GM19372 (cell line): ENCODE data around the gene TOMM6.

ENCODE experiments used
- ATAC-seq: cut with Tn5 transposase; IDR thresholded peaks from one replicate; pipeline ENCODE4 v1.9.1; 2021; ENCODE audit warnings: mild to moderate bottlenecking, low read depth, moderate library complexity; ENCODE audit not compliant: unreplicated experiment

TOMM6 gene

DNA sequence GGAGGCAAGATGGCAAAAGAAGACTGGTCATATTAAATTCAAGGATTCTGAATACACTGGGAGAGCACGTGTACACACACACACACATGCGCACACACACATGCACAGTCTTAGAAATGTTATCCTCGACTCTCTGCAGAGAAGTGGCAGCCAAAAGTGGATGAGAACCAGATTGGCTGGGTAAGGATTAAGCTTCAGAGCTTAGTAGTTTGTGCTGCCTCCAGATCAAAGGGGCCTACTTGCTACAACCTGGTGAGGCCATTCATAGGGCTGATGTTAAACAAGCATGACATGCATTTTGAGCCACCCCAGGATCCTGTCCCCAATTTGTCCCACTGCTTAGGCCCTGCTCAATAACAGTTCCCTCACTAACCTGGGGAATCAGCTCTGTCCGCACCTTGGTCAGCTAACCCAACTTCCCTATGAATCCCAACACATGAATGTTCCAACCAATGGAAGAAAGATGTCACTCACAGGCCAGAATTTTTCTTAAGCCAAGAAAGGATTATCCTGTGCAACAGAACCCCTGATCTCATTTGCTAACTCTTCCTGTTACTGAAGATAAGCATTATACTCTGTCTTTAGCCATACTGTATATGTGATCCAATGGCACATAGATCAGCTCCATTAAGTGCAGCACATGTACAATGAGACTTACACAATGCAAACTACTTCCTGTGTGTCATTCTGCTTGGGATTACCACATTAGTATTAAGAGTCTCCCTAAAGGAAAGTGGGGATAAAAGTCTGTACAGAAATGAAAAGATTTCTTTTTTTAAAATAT, 31.0 kb downstream of the TOMM6 start:
- ATAC-seq = no peak

DNA sequence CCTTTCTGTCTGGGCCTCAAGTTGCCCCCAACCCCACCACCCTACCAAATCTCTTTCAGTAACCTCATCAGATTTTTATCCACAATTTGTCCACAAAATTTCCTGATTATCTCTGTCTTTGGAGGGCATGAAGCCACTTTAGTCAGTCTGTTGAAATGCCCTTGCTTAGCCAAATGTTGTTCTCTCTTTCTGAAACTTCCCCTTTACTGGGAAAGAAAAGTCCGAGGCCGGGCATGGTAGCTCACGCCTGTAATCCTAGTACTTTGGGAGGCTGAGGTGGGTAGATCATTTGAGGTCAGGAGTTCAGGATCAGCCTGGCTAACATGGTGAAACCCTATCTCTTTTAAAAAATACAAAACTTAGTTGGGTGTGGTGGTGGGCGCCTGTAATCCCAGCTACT, 33.8 kb downstream of the TOMM6 start:
- ATAC-seq = no peak

DNA sequence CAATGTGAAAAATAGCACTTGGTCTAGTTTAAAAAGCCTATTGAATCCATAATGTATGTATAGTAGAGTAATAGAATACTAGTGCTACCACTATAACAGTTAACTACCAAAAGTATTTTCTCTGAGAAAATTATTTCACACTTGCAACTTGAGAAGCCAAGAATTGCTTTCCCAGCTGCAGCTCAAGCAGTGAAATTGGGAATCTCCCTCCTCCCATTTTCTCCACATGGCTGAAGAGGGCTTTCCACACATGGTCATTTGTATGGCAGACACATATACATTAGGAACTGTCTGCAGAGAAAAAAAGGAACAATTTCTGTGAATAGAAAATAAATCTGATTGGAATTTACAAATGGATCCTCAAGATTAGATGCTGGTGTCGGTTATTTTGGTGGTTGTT, 34.5 kb downstream of the TOMM6 start:
- no peak for ATAC-seq

DNA sequence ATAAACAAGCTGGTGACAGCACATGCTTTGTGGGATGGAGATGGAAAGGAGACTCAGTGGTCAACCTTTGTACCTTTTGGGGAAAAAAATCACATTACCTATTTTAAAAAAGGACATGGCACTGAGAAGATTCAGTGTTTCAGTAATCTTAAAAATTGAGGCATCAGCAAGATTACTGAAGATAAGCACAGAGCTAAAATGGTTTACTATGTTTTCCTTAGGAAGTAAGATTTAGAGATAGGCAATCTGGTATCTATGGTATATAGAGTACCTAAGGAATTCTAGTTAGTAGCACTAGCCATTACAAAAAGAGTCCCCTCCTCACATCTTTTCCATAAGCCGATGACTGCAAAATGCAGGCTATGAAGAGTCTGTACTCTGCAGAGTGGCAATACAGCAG, 35.7 kb downstream of the TOMM6 start:
- ATAC-seq = no peak

DNA sequence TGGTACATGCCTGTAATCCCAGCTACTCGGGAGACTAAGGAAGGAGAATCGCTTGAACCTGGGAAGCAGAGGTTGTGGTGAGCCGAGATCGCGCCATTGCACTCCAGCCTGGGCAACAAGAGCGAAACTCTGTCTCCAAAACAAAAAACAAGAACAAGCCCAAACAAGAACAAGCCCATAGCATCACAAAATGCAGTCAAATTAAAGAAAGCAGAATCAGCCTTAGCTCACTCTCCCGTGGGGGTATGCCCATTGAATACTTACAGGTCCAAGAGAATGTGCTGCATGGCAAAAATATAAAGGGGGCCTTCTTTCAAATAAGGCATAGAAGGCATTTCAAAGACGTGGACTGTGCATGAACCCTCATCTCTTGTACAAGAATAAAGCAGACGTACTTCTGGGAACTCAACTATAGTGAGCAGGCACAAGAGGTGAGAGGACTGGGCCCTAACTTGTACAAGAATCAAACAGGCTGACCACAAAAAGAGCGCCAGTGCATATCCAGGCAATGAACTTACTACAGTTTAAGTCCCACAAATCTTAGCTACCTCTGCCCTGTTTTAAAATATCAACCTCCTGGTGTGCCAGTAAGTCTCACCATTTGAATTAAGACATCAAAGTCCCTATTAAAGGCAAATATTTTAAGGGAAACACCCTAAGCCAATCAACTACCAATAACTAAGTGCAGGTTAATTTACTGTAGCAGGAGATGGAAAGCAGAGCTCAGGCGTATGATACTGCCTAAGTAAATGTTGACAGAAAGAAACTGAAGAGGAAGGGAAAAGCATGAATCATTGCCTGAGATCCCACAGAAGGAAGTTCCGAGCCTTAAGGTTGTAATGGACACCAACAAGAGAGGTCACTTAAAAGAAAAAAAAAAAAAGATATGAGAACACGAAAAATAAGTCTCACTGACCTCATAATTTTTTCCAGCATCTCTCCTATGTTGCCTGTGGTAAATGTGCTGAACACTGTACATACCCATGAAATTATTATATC, 37.4 kb downstream of the TOMM6 start:
- no peak for ATAC-seq

DNA sequence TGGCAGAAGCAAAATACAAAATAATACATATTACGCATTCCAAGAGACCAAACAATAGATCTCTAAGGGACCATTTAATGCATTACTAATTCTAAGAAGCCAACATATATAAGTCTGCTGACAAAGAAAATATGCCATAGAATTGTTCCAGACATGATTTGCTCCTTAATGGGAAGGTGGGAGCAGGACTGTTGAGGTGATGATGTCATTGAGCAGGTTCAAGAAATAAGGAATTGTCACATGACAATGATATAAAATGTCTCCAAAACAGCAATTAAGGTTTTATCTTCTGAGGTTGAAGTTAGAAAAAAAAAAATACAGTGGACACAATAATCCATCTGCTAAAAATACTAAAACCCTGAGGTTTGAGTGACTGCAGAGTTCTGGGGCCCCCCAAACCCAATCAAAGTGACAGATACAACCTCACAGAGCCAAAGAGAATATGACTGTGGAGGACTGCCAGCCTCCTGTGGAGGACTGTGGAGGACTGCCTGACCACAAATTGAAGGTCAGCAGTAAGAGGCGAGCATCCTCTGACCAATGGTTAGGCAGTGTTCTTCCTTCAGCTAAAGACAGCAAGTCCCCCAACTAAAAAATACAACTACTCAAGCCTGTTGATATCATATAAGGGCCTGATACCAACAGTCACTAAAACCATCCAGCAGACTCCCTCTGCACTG, 39.0 kb downstream of the TOMM6 start:
- no peak for ATAC-seq

DNA sequence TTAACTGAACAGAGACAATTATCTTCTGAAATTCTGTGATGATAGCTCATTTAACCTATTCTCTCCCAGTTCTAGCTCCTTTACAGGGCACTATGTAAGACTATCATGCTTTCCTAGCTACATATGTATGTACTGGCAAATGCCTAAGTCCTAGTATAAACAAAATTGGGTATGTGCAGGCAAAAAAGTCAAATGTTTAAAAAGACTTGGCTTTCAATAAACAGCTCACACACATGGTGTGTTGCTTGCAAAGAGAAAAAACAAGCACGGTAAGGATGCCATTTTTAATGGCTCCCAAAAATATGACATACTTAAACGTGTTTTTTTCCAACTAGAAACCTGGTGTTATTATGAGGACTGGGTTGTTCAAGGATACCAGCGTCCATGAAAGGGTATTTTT, 44.8 kb downstream of the TOMM6 start:
- no peak for ATAC-seq

DNA sequence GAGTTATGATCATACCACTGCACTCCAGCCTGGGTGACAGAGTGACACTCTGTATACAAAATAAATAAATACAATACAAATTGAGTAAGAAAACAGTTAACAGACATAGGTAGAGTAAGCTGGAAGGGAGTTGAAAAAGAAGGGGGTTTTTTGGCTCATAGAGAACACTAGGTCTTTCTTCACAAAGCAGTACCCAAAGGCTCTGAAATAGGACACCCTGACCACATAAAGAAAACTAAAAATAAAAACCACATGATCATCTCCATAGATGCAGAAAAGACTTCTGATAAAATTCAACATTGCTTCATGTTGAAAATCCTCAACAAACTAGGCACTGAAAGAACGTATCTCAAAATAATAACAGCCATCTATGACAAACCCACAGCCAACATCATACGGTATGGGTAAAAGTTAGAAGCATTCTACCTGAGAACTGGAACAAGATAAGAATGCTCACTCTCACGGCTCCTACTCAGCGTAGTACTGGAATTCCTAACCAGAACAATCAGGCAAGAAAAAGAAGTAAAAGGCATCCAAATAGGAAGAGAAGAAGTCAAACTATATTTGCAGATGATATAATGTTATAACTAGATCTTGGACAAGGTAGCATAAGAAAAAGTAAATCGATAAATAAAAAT, 48.6 kb downstream of the TOMM6 start:
- no peak for ATAC-seq

DNA sequence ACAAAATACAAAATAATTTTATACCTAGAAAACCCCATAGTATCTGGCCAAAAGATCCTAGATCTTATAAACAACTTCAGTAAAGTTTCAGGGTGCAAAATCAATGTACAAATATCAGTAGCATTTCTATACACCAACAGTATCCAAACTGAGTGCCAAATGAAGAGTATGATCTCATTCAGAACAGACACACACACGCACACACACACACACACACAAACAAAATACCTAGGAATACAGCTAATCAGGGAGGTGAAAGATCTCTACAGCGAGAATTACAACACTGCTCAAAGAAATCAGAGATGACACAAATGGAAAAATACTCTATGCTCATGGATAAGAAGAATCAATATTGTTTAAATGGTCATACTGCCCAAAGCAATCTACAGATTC, 49.2 kb downstream of the TOMM6 start:
- no peak for ATAC-seq
